Kidney (tissue), 14 donors: ENCODE results near the gene DRICH1. TPM values are rescaled to one million over a fixed set of nuclear protein-coding genes. Genes with fewer than 3 reads are reported as not detected.

ENCODE experiments used
- DNase-seq, 5 donors: peaks; one replicate each; pipeline ENCODE4 v3.0.0-alpha.2; 2013 to 2020
- FAIRE-seq: peaks from 2 replicates; lab custom pipeline; 2012; peaks lifted over from hg19 to GRCh38; lab: Jason Lieb, UNC
- H3K27ac ChIP-seq, 2 donors: one replicate each; pipeline ENCODE4 v1.7.0; 2013; ENCODE audit warnings: low read depth in 2 of 2, low read length in 2 of 2, inconsistent platforms in 1 of 2
- H3K27me3 ChIP-seq: one replicate; pipeline ENCODE4 v1.7.1; 2013; ENCODE audit warnings: low read length, inconsistent platforms; ENCODE audit not compliant: control insufficient read depth, insufficient read depth
- H3K36me3 ChIP-seq, 3 donors: one replicate each; pipeline versions ENCODE4 v1.7.0 to v1.7.1; 2013; ENCODE audit warnings: low read length in 3 of 3, control low read depth in 1 of 3, inconsistent platforms in 1 of 3; ENCODE audit not compliant: insufficient read depth in 3 of 3, control insufficient read depth in 2 of 3
- H3K4me1 ChIP-seq, 3 donors: one replicate each; pipeline versions ENCODE4 v1.7.0 to v1.7.1; 2013; ENCODE audit warnings: low read length in 3 of 3, inconsistent platforms in 1 of 3, low read depth in 1 of 3; ENCODE audit not compliant: control insufficient read depth in 2 of 3, insufficient read depth in 2 of 3
- H3K4me3 ChIP-seq, 3 donors: one replicate each; pipeline versions ENCODE4 v1.7.0 to v1.8.1; 2013; ENCODE audit warnings: low read length in 3 of 3, control low read depth in 1 of 3, inconsistent platforms in 1 of 3
- H3K9ac ChIP-seq, 3 donors: one replicate each; pipeline versions ENCODE4 v1.7.0 to v1.7.1; 2013; ENCODE audit warnings: low read length in 3 of 3, control low read depth in 1 of 3, inconsistent platforms in 1 of 3
- H3K9me3 ChIP-seq, 3 donors: one replicate each; pipeline versions ENCODE4 v1.7.0 to v1.7.1; 2013; ENCODE audit warnings: low read length in 3 of 3, control low read depth in 1 of 3, inconsistent platforms in 1 of 3; ENCODE audit not compliant: control insufficient read depth in 2 of 3, insufficient read depth in 1 of 3
- CTCF ChIP-seq: IDR thresholded peaks from 3 replicates; pipeline ENCODE4 v1.5.1; 2012; ENCODE audit warnings: mild to moderate bottlenecking, moderate library complexity, borderline replicate concordance; ENCODE audit not compliant: insufficient read depth; ENCODE audit errors: extremely low read depth
- intact Hi-C: fragments of 100-400 bp; cut with DNase I; formaldehyde crosslinking; loops from one replicate; pipeline ENCODE4 v1.11.1; 2022
- polyA plus RNA-seq: library from polyadenylated mRNA; stranded (reverse); fragments of 350-450 nt; fragmentation: Illumina TruSeq; extraction: RNeasy Lipid Tissue Mini Kit (QIAGEN cat#74804); gene quantifications from one replicate; pipeline ENCODE4 v1.2.3, GENCODE V29; 2014; ENCODE audit warnings: low read depth, low replicate concordance; ENCODE audit not compliant: insufficient read depth
- total RNA-seq: library from RNA; stranded (reverse); fragmentation: NEBNext Ultra II Directional; extraction: Animal tissue kit (Norgen Biotek cat#: 25700); gene quantifications from one replicate; pipeline ENCODE4 v1.2.1, GENCODE V29; 2021
- donor health status: control.
- donor health status: control.
- donor health status: control.
- donor health status: control.
- donor health status: control.
- donor health status: DM: yes; HTN: yes; CAD: no.
- donor health status: Normal renal cell carcinoma (clear cell type).

The DRICH1 gene
- total and polyA plus RNA-seq, 2 donors from 2014 or later, result 1.1 to 1.3 TPM

- Histone ChIP-seq H3K4me3 (no peak overlapping the region), H3K9me3 (no peaks in the 10 kb centered on the region), H3K27me3 (no peaks in the 10 kb centered on the region), H3K4me1 (no peaks in the 10 kb centered on the region), H3K9ac (no peak overlapping the region), H3K36me3 (no peaks in the 10 kb centered on the region), H3K27ac (no peak overlapping the region)
- intact Hi-C loops, result no loop called here
- no peak for FAIRE-seq
- peak in 1 of 5 donors; percentile 48 for DNase-seq
- TF ChIP-seq CTCF, result no peak
These were observed 40.3 kb downstream of the DRICH1 start for GRCh38 chr22:23591846-23592245.

- Histone ChIP-seq H3K36me3 (no peaks in the 10 kb centered on the region), H3K27me3 (no peaks in the 10 kb centered on the region), H3K9ac (no peak overlapping the region), H3K4me3 (no peak overlapping the region), H3K27ac (no peak overlapping the region), H3K9me3 (no peaks in the 10 kb centered on the region), H3K4me1 (no peaks in the 10 kb centered on the region)
- intact Hi-C loops, result no loop called here
- TF ChIP-seq CTCF, result peak; percentile 85
- DNase-seq (peak; percentile 77 to 87 (median 79)), FAIRE-seq (no peak)
These were observed 40.8 kb downstream of the DRICH1 start for GRCh38 chr22:23591201-23591791.

GRCh38 chr22:23583836-23584235 is 48.3 kb downstream of the DRICH1 start:
- TF ChIP-seq CTCF, result no peak
- Histone ChIP-seq H3K9ac (no peak overlapping the region), H3K4me1 (no peaks in the 10 kb centered on the region), H3K36me3 (no peaks in the 10 kb centered on the region), H3K27ac (no peak overlapping the region), H3K4me3 (no peak overlapping the region), H3K9me3 (no peaks in the 10 kb centered on the region), H3K27me3 (no peaks in the 10 kb centered on the region)
- DNase-seq, result peak in 1 of 5 donors; percentile 35
- intact Hi-C loops, result no loop called here
- FAIRE-seq, result no peak

GRCh38 chr22:23583153-23583552 is 49.0 kb downstream of the DRICH1 start:
- FAIRE-seq, result no peak
- H3K27ac ChIP-seq, result no peak overlapping the region
- no peaks in the 10 kb centered on the region for H3K27me3 ChIP-seq
- no peak for DNase-seq
- no peak overlapping the region for H3K9ac ChIP-seq
- intact Hi-C loops, result no loop called here
- no peaks in the 10 kb centered on the region for H3K36me3 ChIP-seq
- no peaks in the 10 kb centered on the region for H3K4me1 ChIP-seq
- H3K4me3 ChIP-seq, result no peak overlapping the region
- TF ChIP-seq CTCF, result no peak
- H3K9me3 ChIP-seq, result no peaks in the 10 kb centered on the region
